H9 (cell line): ENCODE data around the gene GPD1. TPM values are rescaled to one million over a fixed set of nuclear protein-coding genes. Genes with fewer than 3 reads are reported as not detected.

Source experiments
- DNase-seq: peaks from one replicate; pipeline ENCODE4 v3.0.0-alpha.2; 2017
- H2AFZ ChIP-seq: one replicate; pipeline ENCODE4 v1.6.1; 2013; ENCODE audit warnings: mild to moderate bottlenecking, low read length, control low read depth, moderate library complexity
- H2AK5ac ChIP-seq: 2 replicates; pipeline ENCODE4 v1.6.1; 2013; ENCODE audit warnings: low read length, control low read depth, mixed read lengths; ENCODE audit not compliant: insufficient read length
- H2BK120ac ChIP-seq: one replicate; pipeline ENCODE4 v1.6.1; 2013; ENCODE audit warnings: low read depth, mild to moderate bottlenecking, low read length, control low read depth, inconsistent platforms; ENCODE audit not compliant: poor library complexity, severe bottlenecking
- H2BK12ac ChIP-seq: 2 replicates; pipeline ENCODE4 v1.6.1; 2013; ENCODE audit warnings: low read length, control low read depth, mixed read lengths, low read depth; ENCODE audit not compliant: insufficient read length
- H2BK15ac ChIP-seq: 2 replicates; pipeline ENCODE4 v1.6.1; 2013; ENCODE audit warnings: low read depth, low read length, control low read depth
- H2BK20ac ChIP-seq: one replicate; pipeline ENCODE4 v1.6.1; 2013; ENCODE audit warnings: low read depth, mild to moderate bottlenecking, low read length, control low read depth, inconsistent platforms; ENCODE audit not compliant: poor library complexity, severe bottlenecking
- H2BK5ac ChIP-seq: 2 replicates; pipeline ENCODE4 v1.6.1; 2013; ENCODE audit warnings: low read length, control low read depth, mixed read lengths; ENCODE audit not compliant: insufficient read length
- H3K14ac ChIP-seq: 2 replicates; pipeline ENCODE4 v1.6.1; 2013; ENCODE audit warnings: low read length, control low read depth; ENCODE audit not compliant: insufficient read depth
- H3K18ac ChIP-seq: 2 replicates; pipeline ENCODE4 v1.6.1; 2013; ENCODE audit warnings: low read depth, mild to moderate bottlenecking, mixed read lengths, low read length, control low read depth; ENCODE audit not compliant: insufficient read length
- H3K23ac ChIP-seq: 2 replicates; pipeline ENCODE4 v1.6.1; 2013; ENCODE audit warnings: low read length, control low read depth, mixed read lengths, low read depth; ENCODE audit not compliant: insufficient read length
- H3K23me2 ChIP-seq: 2 replicates; pipeline ENCODE4 v1.6.1; 2013; ENCODE audit warnings: low read depth, mild to moderate bottlenecking, mixed read lengths, low read length, control low read depth; ENCODE audit not compliant: insufficient read length, poor library complexity, severe bottlenecking
- H3K27ac ChIP-seq: 2 replicates; pipeline ENCODE4 v1.5.1; 2013; ENCODE audit warnings: low read length, control low read depth, mixed read lengths, low read depth; ENCODE audit not compliant: insufficient read length
- H3K27me3 ChIP-seq: 2 replicates; pipeline ENCODE4 v1.6.1; 2013; ENCODE audit warnings: low read length, control low read depth, inconsistent platforms; ENCODE audit not compliant: insufficient read depth
- H3K4ac ChIP-seq: 2 replicates; pipeline ENCODE4 v1.6.1; 2013; ENCODE audit warnings: low read depth, mild to moderate bottlenecking, control low read depth, inconsistent platforms, low read length, moderate library complexity
- H3K4me1 ChIP-seq: 2 replicates; pipeline ENCODE4 v1.6.1; 2013; ENCODE audit warnings: low read length, control low read depth, inconsistent platforms; ENCODE audit not compliant: insufficient read depth
- H3K4me2 ChIP-seq: 2 replicates; pipeline ENCODE4 v1.6.1; 2013; ENCODE audit warnings: low read length, control low read depth, mixed read lengths; ENCODE audit not compliant: insufficient read length, insufficient read depth
- H3K56ac ChIP-seq: 2 replicates; pipeline ENCODE4 v1.6.1; 2013; ENCODE audit warnings: low read depth, mild to moderate bottlenecking, mixed read lengths, low read length, control low read depth; ENCODE audit not compliant: insufficient read length
- H3K79me1 ChIP-seq: 2 replicates; pipeline ENCODE4 v1.6.1; 2013; ENCODE audit warnings: low read depth, mild to moderate bottlenecking, moderate library complexity, low read length, control low read depth, inconsistent platforms; ENCODE audit not compliant: insufficient read depth, poor library complexity, severe bottlenecking
- H3K79me2 ChIP-seq: 2 replicates; pipeline ENCODE4 v1.6.1; 2013; ENCODE audit warnings: low read length, control low read depth, inconsistent platforms; ENCODE audit not compliant: insufficient read depth
- H3K9ac ChIP-seq: 2 replicates; pipeline ENCODE4 v1.6.1; 2013; ENCODE audit warnings: low read length, control low read depth, mixed read lengths; ENCODE audit not compliant: insufficient read length; ENCODE audit errors: extremely low read depth
- H3K9me3 ChIP-seq: one replicate; pipeline ENCODE4 v1.6.1; 2013; ENCODE audit warnings: low read depth, low read length, inconsistent platforms; ENCODE audit not compliant: control insufficient read depth
- H3T11ph ChIP-seq: one replicate; pipeline ENCODE4 v1.6.1; 2013; ENCODE audit warnings: mild to moderate bottlenecking, low read length, control low read depth, inconsistent platforms
- H4K20me1 ChIP-seq: one replicate; pipeline ENCODE4 v1.6.1; 2013; ENCODE audit not compliant: control insufficient read depth, insufficient read length, insufficient read depth
- H4K5ac ChIP-seq: 2 replicates; pipeline ENCODE4 v1.6.1; 2013; ENCODE audit warnings: low read depth, mild to moderate bottlenecking, mixed read lengths, low read length, control low read depth; ENCODE audit not compliant: insufficient read length
- H4K8ac ChIP-seq: replicated peaks from 2 replicates; pipeline ENCODE4 v1.6.1; 2013; ENCODE audit warnings: low read length, control low read depth, mixed read lengths, low read depth; ENCODE audit not compliant: insufficient read length
- H4K91ac ChIP-seq: 2 replicates; pipeline ENCODE4 v1.6.1; 2013; ENCODE audit warnings: low read depth, mild to moderate bottlenecking, moderate library complexity, mixed read lengths, low read length, control low read depth; ENCODE audit not compliant: insufficient read length
- H3K27ac Mint-ChIP-seq, 3 experiments: 2 replicates in 2 of 3; 3 replicates in 1 of 3; pipeline ENCODE4 v1.8.0; 2020 to 2021; ENCODE audit warnings: mixed read lengths in 3 of 3, mild to moderate bottlenecking in 1 of 3, moderate library complexity in 1 of 3
- H3K27me3 Mint-ChIP-seq: 2 replicates; pipeline ENCODE4 v1.8.0; 2021; ENCODE audit warnings: low read depth, mild to moderate bottlenecking, moderate library complexity, mixed read lengths
- H3K36me3 Mint-ChIP-seq, 3 experiments: 2 replicates in 2 of 3; 3 replicates in 1 of 3; pipeline ENCODE4 v1.8.0; 2020 to 2021; ENCODE audit warnings: low read depth in 3 of 3, mixed read lengths in 3 of 3; ENCODE audit not compliant: insufficient read depth in 1 of 3
- H3K4me1 Mint-ChIP-seq, 2 experiments: 2 replicates each; pipeline ENCODE4 v1.8.0; 2020; ENCODE audit warnings: mixed read lengths in 2 of 2
- H3K4me3 Mint-ChIP-seq, 2 experiments: 2 replicates in 1 of 2; 3 replicates in 1 of 2; pipeline ENCODE4 v1.8.0; 2020 to 2021; ENCODE audit warnings: mild to moderate bottlenecking in 2 of 2, mixed read lengths in 2 of 2, moderate library complexity in 1 of 2
- H3K9me3 Mint-ChIP-seq, 2 experiments: 2 replicates in 1 of 2; 3 replicates in 1 of 2; pipeline ENCODE4 v1.8.0; 2020; ENCODE audit warnings: mild to moderate bottlenecking in 2 of 2, mixed read lengths in 2 of 2, moderate library complexity in 1 of 2
- WGBS: extraction: QIAGEN DNeasy Blood & Tissue Kit; methylation state at CpG from one replicate; pipeline ENCODE4 v1.1.7; 2013; ENCODE audit warnings: missing lambda C conversion rate, low lambda C conversion rate, mixed read lengths; ENCODE audit not compliant: insufficient read length; ENCODE audit errors: extremely low coverage; 5-methylcytosine and 5-hydroxymethylcytosine counted together
- total RNA-seq: library from RNA; stranded (reverse); gene quantifications from 2 replicates; pipeline ENCODE4 v1.2.1, GENCODE V29; 2021
- TF ChIP-seq, protein P1 (sequence below): fragments of 200-600 bp; sonication (generic); conservative IDR thresholded peaks from 3 replicates; pipeline ENCODE4 v1.8.0; 2021; ENCODE audit warnings: antibody characterized with exemption, mild to moderate bottlenecking

GPD1 gene
- total RNA-seq, 1 experiment from 2014 or later: 0.70 TPM

DNA sequence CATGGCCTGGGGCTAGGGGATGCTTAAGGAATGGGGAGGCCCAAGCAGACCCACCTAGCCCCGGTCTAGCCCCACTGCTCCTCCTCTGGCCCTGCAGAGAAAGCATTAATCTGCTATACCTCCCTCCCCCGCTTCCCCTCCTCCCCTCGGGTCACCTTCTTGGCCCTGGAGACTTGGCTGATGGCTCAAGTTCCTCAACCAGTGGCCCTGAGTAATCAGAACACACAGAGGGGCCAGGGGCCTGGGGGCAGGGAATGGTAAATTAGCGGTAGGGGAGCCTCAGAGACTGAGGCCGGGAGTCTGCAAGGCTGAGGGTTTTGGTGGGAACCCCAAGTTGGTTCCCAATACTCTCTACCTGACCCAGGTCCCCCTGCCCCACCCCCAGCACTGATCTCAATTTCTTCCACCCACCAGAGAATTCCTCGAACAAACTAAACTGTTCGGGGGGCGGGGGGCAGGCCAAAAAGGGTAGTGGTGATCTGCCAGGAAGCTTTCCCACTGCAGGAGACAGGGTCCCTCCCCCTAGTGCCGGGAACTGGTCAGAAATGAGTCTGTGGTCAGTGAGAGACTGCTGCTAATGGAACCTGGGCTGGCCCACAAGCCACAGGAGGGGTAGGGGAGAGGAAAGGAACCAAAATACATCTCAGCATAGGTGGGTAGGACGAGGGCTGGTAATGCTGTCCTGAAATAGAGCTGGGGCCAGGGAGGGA, 31.5 kb upstream of the GPD1 start:
- Histone ChIP-seq H3K4me2 (no peak overlapping the region), H3K79me1 (no peaks in the 10 kb centered on the region), H3K9me3 (no peaks in the 10 kb centered on the region), H2BK12ac (no peak overlapping the region), H2BK15ac (no peak overlapping the region), H3K56ac (no peak overlapping the region), H3K23ac (no peak overlapping the region), H3K14ac (peak overlapping the region; percentile 24; the same call in 1 of the 2 replicates), H4K20me1 (no peaks in the 10 kb centered on the region), H2AK5ac (no peak overlapping the region), H4K8ac (no peak overlapping the region), H2BK20ac (no peak overlapping the region), H2BK5ac (no peak overlapping the region), H4K5ac (no peak overlapping the region), H2AFZ (no peak overlapping the region), H3K27ac (no peak overlapping the region), H3K4ac (no peak overlapping the region), H3K27me3 (no peaks in the 10 kb centered on the region), H2BK120ac (no peak overlapping the region), H3K9ac (no peak overlapping the region), H3K18ac (no peak overlapping the region), H3K23me2 (no peaks in the 10 kb centered on the region), H3K4me1 (no peaks in the 10 kb centered on the region), H4K91ac (no peak overlapping the region), H3K79me2 (no peaks in the 10 kb centered on the region), H3T11ph (no peak overlapping the region)
- TF ChIP-seq, protein P1, sequence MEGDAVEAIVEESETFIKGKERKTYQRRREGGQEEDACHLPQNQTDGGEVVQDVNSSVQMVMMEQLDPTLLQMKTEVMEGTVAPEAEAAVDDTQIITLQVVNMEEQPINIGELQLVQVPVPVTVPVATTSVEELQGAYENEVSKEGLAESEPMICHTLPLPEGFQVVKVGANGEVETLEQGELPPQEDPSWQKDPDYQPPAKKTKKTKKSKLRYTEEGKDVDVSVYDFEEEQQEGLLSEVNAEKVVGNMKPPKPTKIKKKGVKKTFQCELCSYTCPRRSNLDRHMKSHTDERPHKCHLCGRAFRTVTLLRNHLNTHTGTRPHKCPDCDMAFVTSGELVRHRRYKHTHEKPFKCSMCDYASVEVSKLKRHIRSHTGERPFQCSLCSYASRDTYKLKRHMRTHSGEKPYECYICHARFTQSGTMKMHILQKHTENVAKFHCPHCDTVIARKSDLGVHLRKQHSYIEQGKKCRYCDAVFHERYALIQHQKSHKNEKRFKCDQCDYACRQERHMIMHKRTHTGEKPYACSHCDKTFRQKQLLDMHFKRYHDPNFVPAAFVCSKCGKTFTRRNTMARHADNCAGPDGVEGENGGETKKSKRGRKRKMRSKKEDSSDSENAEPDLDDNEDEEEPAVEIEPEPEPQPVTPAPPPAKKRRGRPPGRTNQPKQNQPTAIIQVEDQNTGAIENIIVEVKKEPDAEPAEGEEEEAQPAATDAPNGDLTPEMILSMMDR: no peak
- peaks cover 2% of the 10 kb centered on the region; the same call in 1 of the 2 replicates for H3K27me3 Mint-ChIP-seq
- no peak overlapping the region for H3K4me3 Mint-ChIP-seq
- peaks cover 26 to 36% of the 10 kb centered on the region in 2 experiments for H3K4me1 Mint-ChIP-seq
- no peak for DNase-seq
- no CpG with 5 or more reads among the region's 10 CpGs for WGBS
- H3K9me3 Mint-ChIP-seq: no peaks in the 10 kb centered on the region
- no peaks in the 10 kb centered on the region; a peak in 1 of 7 replicates for H3K36me3 Mint-ChIP-seq
- no peak overlapping the region for H3K27ac Mint-ChIP-seq
